GM19397 (cell line): ENCODE measurements around the gene ENDOV.

Source experiments
- ATAC-seq: cut with Tn5 transposase; IDR thresholded peaks from one replicate; pipeline ENCODE4 v1.9.1; 2021; ENCODE audit warnings: mild to moderate bottlenecking, moderate library complexity; ENCODE audit not compliant: unreplicated experiment

The ENDOV gene

GRCh38 chr17:80430446-80431245, 15.7 kb downstream of the ENDOV start:
- no peak for ATAC-seq

GRCh38 chr17:80431246-80432195, 16.6 kb downstream of the ENDOV start:
- ATAC-seq = no peak

- no peak for ATAC-seq
Measured at GRCh38 chr17:80432350-80432955, 17.5 kb downstream of the ENDOV start.

- ATAC-seq = no peak
Measured at GRCh38 chr17:80432961-80433550, 18.1 kb downstream of the ENDOV start.

GRCh38 chr17:80433916-80434666, 19.1 kb downstream of the ENDOV start:
- no peak for ATAC-seq

GRCh38 chr17:80437532-80437931, 22.6 kb downstream of the ENDOV start:
- ATAC-seq = no peak

- no peak for ATAC-seq
Measured at GRCh38 chr17:80438806-80439205, 23.8 kb downstream of the ENDOV start.

GRCh38 chr17:80439499-80439898, 24.5 kb downstream of the ENDOV start:
- ATAC-seq = no peak

GRCh38 chr17:80441133-80441578, 26.2 kb downstream of the ENDOV start:
- ATAC-seq = no peak

GRCh38 chr17:80441598-80442322, 26.8 kb downstream of the ENDOV start:
- no peak for ATAC-seq

GRCh38 chr17:80442323-80442659, 27.3 kb downstream of the ENDOV start:
- ATAC-seq = no peak

GRCh38 chr17:80442764-80443163, 27.8 kb downstream of the ENDOV start:
- ATAC-seq = no peak

- no peak for ATAC-seq
Measured at GRCh38 chr17:80443498-80443897, 28.5 kb downstream of the ENDOV start.

- no peak for ATAC-seq
Measured at GRCh38 chr17:80443916-80444643, 29.1 kb downstream of the ENDOV start.

GRCh38 chr17:80444644-80444979, 29.6 kb downstream of the ENDOV start:
- ATAC-seq = no peak

- no peak for ATAC-seq
Measured at GRCh38 chr17:80445007-80445725, 30.2 kb downstream of the ENDOV start.

- ATAC-seq = no peak
Measured at GRCh38 chr17:80445726-80446110, 30.8 kb downstream of the ENDOV start.

- ATAC-seq = no peak
Measured at GRCh38 chr17:80446645-80447405, 31.9 kb downstream of the ENDOV start.
